ENCODE data around the gene KCNG4. TPM values are rescaled to one million over a fixed set of nuclear protein-coding genes. Genes with fewer than 3 reads are reported as not detected.

KCNG4 gene
- total RNA-seq, 1 donor from 2014 or later: not detected

DNA sequence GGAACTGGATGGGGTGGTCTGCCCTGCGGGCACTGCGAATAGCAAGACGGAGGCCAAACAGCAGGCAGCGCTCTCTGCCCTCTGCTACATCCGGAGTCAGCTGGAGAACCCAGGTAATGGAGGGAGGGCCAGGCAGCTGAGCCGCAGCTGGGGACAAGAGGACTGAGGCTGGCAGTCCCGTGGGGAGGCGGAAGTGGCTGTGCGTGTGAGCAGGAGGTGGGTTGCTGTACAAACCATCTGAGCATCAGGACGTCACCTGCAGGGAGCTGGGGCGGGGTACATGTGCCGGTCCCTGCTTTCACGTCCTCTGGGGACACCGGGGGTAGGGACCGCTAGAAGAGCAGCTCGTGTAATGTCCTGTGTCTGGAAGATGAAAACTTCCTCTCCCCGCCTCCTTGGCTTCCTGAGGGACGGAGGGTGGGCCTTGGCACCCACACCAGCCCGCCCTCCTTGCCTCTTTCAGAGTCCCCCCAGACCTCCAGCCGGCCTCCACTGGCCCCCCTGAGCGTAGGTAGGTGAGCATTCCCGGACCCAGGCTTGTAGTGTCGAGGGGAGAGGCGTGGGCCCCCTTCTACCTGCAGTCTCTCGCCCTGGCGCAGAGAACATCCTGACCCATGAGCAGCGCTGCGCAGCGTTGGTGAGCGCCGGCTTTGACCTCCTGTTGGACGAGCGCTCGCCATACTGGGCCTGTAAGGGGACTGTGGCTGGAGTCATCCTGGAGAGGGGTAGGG, 45.2 kb downstream of the KCNG4 start:
- ATAC-seq (no peak), DNase-seq (no peak)
- intact Hi-C loops (cut with micrococcal nuclease): no loop called here

GRCh38 chr16:84194018-84194417, 45.8 kb downstream of the KCNG4 start:
- no peak for ATAC-seq
- DNase-seq: no peak
- intact Hi-C loops (cut with micrococcal nuclease): no loop called here

- no peak for DNase-seq
- intact Hi-C loops (cut with micrococcal nuclease): no loop called here
- ATAC-seq: no peak
Observed at GRCh38 chr16:84193480-84193879, 46.3 kb downstream of the KCNG4 start.

DNA sequence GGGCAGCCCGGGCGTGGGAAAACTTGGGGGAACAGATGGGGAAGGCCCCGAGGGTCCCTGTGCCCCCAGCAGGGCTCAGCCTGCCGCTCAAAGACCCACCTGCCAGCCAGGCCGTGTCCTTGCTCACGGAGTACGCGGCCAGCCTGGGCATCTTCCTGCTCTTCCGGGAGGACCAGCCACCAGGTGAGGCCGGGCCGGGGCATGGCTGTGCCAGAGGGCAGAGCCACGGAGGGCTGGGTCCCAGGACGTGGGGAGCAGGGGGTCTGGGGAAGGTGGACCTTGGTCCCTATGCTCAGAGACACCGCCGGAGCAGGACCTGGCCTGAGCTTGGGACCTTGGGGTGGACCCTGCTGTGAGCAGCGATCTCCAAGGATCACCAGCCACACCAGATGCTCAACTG, 48.3 kb downstream of the KCNG4 start:
- DNase-seq: no peak
- intact Hi-C loops (cut with micrococcal nuclease): no loop called here
- no peak for ATAC-seq

DNA sequence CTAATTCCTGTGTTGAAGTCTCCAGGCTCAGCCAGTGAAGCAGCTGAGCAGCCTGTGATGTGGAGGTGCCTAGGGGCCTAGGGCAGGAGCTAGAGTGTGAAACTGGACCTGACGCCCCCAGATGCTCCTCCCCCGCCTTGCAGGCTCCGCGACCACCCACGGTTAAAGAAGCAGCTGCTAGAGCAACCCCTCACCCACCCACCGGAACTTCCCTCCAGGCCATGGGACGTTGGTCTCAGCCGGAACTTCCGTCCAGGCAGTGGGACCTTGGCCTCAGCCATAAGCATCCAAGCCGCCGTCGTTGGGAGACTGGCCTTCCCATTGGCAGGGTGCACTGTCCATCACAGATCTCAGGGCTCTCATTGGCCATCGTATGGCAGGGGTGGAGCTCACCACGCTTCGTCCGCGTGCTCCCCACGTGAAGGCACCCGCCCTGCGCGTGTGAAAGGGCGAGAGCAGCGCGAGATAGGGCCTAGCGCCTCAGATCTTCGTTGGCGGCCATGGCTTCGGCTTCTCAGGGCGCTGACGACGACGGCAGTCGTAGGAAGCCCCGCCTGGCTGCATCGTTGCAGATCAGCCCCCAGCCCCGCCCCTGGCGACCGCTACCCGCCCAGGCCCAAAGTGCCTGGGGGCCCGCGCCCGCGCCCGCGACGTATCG, 49.0 kb downstream of the KCNG4 start, which contains the start of gene ADAD2:
Gene ADAD2, plus strand, starts transcription at position 427 of the 658 bp plus-strand sequence. Its CDS starts 74 bp downstream, at position 501.
- intact Hi-C loops (cut with micrococcal nuclease): no loop called here
- no peak for ATAC-seq

DNA sequence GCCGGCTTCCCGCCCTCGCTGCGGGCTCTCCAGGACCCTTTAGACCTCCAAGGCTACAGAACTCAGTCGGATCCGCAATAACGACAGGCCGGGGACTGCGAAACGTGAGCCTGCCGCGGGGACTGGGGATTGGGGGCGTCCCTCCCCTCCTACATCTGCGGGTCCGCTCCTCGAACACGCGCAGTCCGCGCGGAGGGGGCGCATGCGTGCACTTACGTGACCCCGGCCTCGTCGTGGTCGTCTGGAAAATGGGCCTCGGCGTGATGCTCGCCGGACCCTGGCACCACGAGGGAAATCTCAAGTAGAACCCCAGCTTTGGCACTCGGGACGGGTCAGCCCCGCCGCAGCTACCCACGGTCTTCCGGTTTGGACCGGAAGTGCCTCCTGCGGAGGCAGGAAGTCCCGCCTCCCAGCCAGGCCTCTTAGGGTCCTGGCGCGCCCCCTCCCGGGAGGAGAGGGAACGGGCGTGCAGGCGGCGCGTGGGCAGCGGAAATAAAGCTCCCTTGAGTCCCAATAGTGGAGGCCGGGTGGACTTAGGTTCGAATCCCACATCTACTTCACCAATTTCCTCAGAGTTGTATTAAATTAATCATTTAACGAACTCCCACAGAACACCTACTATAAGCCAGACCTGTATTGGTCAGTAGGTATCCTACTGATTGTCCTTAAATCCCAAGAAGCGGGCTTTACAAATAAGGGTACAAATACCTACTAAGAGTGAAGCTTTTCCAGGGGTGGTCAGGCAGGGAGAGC, 53.0 kb downstream of the KCNG4 start, which contains the start of gene TAF1C:
Gene TAF1C, minus strand, starts transcription at position 373 of the 753 bp plus-strand sequence. CDS start 2,069 bp downstream, outside the sequence.
- intact Hi-C loops (cut with micrococcal nuclease): no loop called here
- peak; percentile 97 for ATAC-seq
- peak; percentile 97 for DNase-seq

More for the DNA sequence above, 49.0 kb downstream of the KCNG4 start, which contains the start of gene ADAD2:
- no peak for DNase-seq

GRCh38 chr16:84184775-84185174, 55.0 kb downstream of the KCNG4 start:
- intact Hi-C loops (cut with micrococcal nuclease): no loop called here

GRCh38 chr16:84183911-84184591, 55.8 kb downstream of the KCNG4 start:
- DNase-seq (no peak), ATAC-seq (no peak)
- intact Hi-C loops (cut with micrococcal nuclease): no loop called here

More at GRCh38 chr16:84184775-84185174, 55.0 kb downstream of the KCNG4 start:
- ATAC-seq (peak; percentile 31), DNase-seq (no peak)

DNA sequence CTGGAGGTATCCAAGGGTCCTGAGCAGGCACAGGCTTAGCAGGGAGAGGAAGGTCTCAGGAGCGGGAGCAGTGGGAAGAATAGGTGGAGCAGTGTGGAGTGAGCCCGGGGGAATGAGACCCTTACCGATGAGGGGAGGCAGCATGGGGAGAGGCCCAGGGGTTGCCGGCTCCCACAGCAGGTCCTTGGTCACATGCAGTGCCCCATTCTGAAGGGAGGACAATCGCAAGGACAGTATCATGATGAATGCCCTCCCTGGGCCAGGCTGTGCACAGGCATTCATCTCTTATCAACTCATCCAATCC, 56.3 kb downstream of the KCNG4 start:
- intact Hi-C loops (cut with micrococcal nuclease): no loop called here
- no peak for DNase-seq

GRCh38 chr16:84182680-84183571, 56.9 kb downstream of the KCNG4 start:
- DNase-seq (no peak), ATAC-seq (no peak)
- intact Hi-C loops (cut with micrococcal nuclease): no loop called here

More for the DNA sequence above, 56.3 kb downstream of the KCNG4 start:
- no peak for ATAC-seq

GRCh38 chr16:84182104-84182503, 57.7 kb downstream of the KCNG4 start:
- intact Hi-C loops (cut with micrococcal nuclease): no loop called here
- no peak for ATAC-seq
- DNase-seq: no peak

GRCh38 chr16:84181144-84181915, 58.5 kb downstream of the KCNG4 start:
- no peak for DNase-seq
- intact Hi-C loops (cut with micrococcal nuclease): no loop called here
- ATAC-seq: no peak

- intact Hi-C loops (cut with micrococcal nuclease): no loop called here
Observed at GRCh38 chr16:84180519-84181140, 59.2 kb downstream of the KCNG4 start.

DNA sequence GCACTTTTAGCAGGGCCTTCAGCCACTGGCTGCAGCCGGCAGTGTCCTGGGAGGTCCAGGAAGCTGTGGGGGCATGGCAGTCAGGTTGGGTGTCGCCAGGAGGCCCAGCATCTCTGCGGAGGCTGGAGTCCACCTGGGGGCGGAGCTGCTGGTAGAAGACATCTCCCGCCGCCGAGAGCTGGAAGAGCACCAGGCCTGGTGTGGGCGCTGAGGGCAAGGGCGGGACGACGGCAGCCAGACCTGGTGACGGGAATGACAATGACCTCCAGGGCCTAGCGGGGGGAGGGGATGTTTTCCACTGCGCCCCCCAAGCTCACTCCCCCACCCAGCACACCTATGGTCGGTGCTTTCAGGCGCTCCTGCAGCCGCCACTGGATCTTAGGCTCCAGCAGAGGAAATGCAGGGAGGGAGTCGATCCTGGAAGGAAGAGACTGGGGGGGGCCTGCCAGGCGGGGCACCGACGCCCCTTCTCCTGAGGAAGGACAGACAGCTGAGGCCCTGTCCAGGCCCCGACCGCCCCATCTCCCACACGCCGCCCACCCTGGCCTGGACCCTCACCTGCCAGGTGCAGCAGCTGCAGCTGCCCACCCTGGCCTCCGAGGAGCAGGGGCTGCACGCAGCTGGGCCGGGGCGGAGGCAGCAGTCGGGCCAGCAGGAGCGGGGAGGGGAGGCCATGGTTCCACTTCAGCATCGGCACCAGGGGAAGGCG, 60.0 kb downstream of the KCNG4 start:
- ATAC-seq: no peak

More at GRCh38 chr16:84180519-84181140, 59.2 kb downstream of the KCNG4 start:
- ATAC-seq (peak; percentile 11), DNase-seq (peak; percentile 60)

DNA sequence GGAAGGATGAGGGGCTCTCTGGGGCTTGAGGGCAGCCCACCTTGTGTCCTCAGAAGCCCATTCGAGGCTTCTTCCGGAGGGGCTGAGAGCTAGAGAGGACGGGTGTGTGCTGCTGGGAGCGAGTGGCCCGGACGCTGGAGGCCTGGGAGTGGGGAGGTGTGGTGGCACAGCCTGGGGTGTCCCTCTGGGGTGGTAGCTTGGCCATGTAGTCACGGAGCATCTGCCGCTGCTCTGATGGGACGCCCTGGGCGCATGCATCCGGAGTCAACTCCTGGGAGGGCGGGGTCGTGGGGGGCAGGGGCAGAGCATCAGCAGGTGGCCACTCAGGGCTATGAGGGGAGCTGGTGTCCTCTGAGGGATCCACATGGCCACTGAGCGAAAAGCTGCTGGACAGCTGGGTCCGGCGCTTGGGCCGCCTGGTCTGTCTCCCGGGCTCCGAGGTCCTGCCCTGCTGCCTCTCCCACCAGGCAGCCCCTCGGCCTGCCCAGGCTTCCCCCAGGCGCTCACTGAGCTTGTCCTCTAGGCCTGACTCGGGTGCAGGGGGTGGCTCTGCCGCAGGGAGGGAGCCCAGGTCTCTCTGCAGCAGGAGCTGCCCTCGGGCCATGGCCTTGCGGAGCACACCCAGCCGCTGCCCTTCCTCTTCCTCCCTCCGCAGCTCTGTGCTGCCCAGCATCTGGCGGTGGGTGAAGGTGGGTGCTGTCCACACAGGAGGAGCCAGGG, 60.8 kb downstream of the KCNG4 start:
- intact Hi-C loops (cut with micrococcal nuclease): no loop called here
- DNase-seq (no peak), ATAC-seq (no peak)

More for the DNA sequence above, 60.0 kb downstream of the KCNG4 start:
- intact Hi-C loops (cut with micrococcal nuclease): no loop called here
- no peak for DNase-seq
